Measurements from ENCODE around the gene FOSL1. TPM values are rescaled to one million over a fixed set of nuclear protein-coding genes. Genes with fewer than 3 reads are reported as not detected.

Gene FOSL1
- total RNA-seq, 2 donors from 2014 or later: 3.7 to 8.5 TPM

- Mint-ChIP-seq H3K4me3 (peak overlapping the region; percentile 99), H3K4me1 (peaks cover 47% of the 10 kb centered on the region), H3K27me3 (no peaks in the 10 kb centered on the region), H3K27ac (peak overlapping the region; percentile 99), H3K36me3 (ENCODE audit: low read depth) (peaks cover 12% of the 10 kb centered on the region)
- no peaks in the 10 kb centered on the region for H3K9me3 ChIP-seq (ENCODE audit: control insufficient read depth, low read length, poor library complexity, severe bottlenecking)
- ATAC-seq (peak; percentile 65), DNase-seq (peak; percentile 88 to 96 (median 95))
These were observed 40.9 kb downstream of the FOSL1 start for GRCh38 chr11:65859095-65859811.

DNA sequence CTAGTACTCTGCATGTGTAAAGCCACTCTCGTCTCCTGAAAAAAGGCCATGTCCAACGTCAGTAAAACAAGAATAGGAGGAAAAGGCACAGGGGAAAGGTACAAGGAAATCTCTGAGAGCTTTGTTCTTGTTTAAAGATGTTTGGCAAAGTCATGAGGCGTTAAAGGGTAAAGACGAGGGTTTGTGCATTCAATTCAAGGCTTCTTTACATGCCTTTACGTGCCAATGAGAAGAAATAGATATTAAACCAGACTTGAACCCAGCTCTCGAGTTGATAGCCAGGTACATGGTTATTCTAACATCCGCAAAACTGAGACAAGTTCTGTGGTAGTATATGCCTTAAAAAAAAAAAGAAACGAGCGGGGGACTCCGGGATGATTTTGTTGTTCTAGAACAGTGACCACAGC, 41.5 kb downstream of the FOSL1 start:
- Mint-ChIP-seq H3K4me3 (peak overlapping the region; percentile 99), H3K27ac (peak overlapping the region; percentile 99), H3K36me3 (ENCODE audit: low read depth) (peaks cover 10% of the 10 kb centered on the region), H3K4me1 (peaks cover 47% of the 10 kb centered on the region), H3K27me3 (no peaks in the 10 kb centered on the region)
- no peaks in the 10 kb centered on the region for H3K9me3 ChIP-seq (ENCODE audit: control insufficient read depth, low read length, poor library complexity, severe bottlenecking)
- DNase-seq (peak in 1 of 3 donors; percentile 3), ATAC-seq (no peak)

- H3K4me3 Mint-ChIP-seq: peak within 1 kb of the TSS; percentile 99
- peak; percentile 93 to 96 (median 96) for DNase-seq
- ATAC-seq: peak; percentile 75
- peak within 1 kb of the TSS; percentile 99 for H3K27ac Mint-ChIP-seq
- no peaks in the 10 kb centered on the region for H3K9me3 ChIP-seq (ENCODE audit: control insufficient read depth, low read length, poor library complexity, severe bottlenecking)
- H3K4me1 Mint-ChIP-seq: peaks cover 50% of the 10 kb centered on the region
- no peaks in the 10 kb centered on the region for H3K27me3 Mint-ChIP-seq
- peaks cover 10% of the 10 kb centered on the region for H3K36me3 Mint-ChIP-seq (ENCODE audit: low read depth)
These were observed 42.1 kb downstream of the FOSL1 start, which contains the start of gene CFL1 for GRCh38 chr11:65857853-65858680. TSS of gene CFL1 (minus strand) at chr11:65858180. CDS start at chr11:65858099, 81 bp downstream.

GRCh38 chr11:65857500-65857852, 42.7 kb downstream of the FOSL1 start:
- no peaks in the 10 kb centered on the region for H3K9me3 ChIP-seq (ENCODE audit: control insufficient read depth, low read length, poor library complexity, severe bottlenecking)
- ATAC-seq: no peak
- peaks cover 5% of the 10 kb centered on the region for H3K36me3 Mint-ChIP-seq (ENCODE audit: low read depth)
- H3K27ac Mint-ChIP-seq: peak overlapping the region; percentile 99
- peak overlapping the region; percentile 99 for H3K4me3 Mint-ChIP-seq
- H3K27me3 Mint-ChIP-seq: no peaks in the 10 kb centered on the region
- peaks cover 46% of the 10 kb centered on the region for H3K4me1 Mint-ChIP-seq
- DNase-seq: peak; percentile 49 to 62 (median 52)

DNA sequence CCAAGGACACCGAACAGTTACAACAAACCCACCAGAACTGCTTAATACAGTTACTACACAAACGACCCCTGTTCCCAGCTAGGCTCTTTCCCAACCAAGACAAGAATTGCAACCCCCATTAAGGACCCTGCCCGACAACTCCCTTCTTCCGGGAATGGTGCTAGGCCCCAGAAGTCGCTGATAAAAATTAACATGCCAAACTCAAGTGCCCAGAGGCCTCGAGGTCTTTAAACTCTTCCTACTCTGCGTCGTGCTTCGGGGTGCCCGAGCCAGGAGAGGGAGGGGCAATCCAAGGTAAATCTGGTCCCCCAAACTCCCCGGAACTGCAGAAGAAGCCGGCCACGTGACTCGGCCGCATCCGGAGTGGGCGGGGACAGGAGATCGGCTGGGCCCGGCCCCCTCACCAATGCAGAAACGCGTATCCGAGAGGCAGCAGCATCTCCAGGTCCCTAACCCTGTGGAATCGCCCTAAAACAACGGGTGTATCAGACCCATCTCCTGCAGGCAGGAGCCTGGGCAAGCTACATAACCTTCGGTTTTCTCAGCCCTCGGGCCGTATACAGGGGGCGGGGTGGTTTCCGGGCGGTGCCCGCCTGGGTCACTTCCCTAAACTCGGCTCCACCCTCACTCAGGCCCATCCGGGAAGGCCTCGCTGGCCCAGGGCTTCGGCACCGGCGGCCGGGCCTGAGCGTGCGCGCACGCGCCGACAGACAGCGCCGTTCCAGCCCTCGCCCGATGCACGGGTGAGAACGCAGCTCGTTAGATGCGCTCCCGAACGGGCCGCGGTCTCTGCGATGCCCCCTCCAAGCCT, 43.3 kb downstream of the FOSL1 start:
- ATAC-seq (peak; percentile 11), DNase-seq (peak; percentile 67 to 78 (median 75))
- Mint-ChIP-seq H3K36me3 (ENCODE audit: low read depth) (peaks cover 5% of the 10 kb centered on the region), H3K27me3 (no peaks in the 10 kb centered on the region), H3K4me1 (peaks cover 48% of the 10 kb centered on the region), H3K27ac (peak overlapping the region; percentile 87), H3K4me3 (peak overlapping the region; percentile 99)
- no peaks in the 10 kb centered on the region for H3K9me3 ChIP-seq (ENCODE audit: control insufficient read depth, low read length, poor library complexity, severe bottlenecking)

- peaks cover 43% of the 10 kb centered on the region for H3K4me1 Mint-ChIP-seq
These were observed 44.2 kb downstream of the FOSL1 start for GRCh38 chr11:65855927-65856363.

DNA sequence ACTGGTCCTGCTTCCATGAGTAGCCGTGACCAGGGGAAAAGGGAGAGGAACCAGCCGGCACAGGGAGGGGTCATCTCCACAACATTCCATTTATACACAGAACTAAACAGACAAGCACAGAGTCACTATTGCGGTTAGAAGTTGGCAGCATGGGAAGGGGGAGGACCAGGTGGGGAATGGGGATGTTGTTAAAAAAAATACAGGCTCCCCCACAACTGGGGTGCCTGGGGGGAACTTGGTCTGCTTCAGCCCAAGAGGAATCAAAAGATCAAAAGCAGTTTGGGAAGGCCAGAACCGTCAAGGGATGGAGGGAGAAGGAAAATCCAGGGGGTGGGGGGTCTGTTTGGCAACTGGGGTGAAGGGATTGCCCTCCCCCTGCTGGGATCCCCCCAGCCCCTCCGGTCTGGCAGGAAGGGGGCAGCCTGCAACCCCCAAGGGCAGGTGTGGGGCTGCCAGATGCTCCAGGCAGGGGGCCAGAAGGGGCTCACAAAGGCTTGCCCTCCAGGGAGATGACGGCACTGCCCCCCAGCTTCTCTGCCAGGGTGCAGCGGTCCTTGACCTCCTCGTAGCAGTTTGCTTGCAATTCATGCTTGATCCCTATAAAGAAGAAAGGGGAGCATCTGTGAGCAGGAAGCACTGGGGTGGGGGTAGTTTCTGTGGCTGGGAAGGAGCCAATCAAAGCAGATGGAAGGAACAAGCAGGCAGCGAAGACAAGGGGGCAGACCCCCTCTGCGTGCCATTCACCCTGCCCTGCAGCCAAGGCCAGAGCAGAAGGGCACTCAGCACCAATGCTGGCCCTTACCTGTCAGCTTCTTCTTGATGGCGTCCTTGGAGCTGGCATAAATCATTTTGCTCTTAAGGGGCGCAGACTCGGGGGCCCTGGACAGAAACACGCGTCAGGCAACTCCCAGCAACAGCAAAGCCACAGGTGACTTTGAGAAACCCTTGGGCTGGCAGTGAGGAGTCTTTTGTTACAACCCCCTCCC, 45.0 kb downstream of the FOSL1 start:
- Mint-ChIP-seq H3K4me1 (peaks cover 41% of the 10 kb centered on the region), H3K27me3 (no peaks in the 10 kb centered on the region), H3K27ac (peak overlapping the region; percentile 87), H3K36me3 (ENCODE audit: low read depth) (peaks cover 3% of the 10 kb centered on the region), H3K4me3 (peak overlapping the region; percentile 99)
- no peaks in the 10 kb centered on the region for H3K9me3 ChIP-seq (ENCODE audit: control insufficient read depth, low read length, poor library complexity, severe bottlenecking)
- no peak for DNase-seq
- no peak for ATAC-seq

More at GRCh38 chr11:65855927-65856363, 44.2 kb downstream of the FOSL1 start:
- DNase-seq: no peak
- H3K36me3 Mint-ChIP-seq (ENCODE audit: low read depth): peaks cover 5% of the 10 kb centered on the region
- H3K4me3 Mint-ChIP-seq: peak overlapping the region; percentile 99
- H3K9me3 ChIP-seq (ENCODE audit: control insufficient read depth, low read length, poor library complexity, severe bottlenecking): no peaks in the 10 kb centered on the region
- peak overlapping the region; percentile 87 for H3K27ac Mint-ChIP-seq
- ATAC-seq: no peak
- no peaks in the 10 kb centered on the region for H3K27me3 Mint-ChIP-seq

DNA sequence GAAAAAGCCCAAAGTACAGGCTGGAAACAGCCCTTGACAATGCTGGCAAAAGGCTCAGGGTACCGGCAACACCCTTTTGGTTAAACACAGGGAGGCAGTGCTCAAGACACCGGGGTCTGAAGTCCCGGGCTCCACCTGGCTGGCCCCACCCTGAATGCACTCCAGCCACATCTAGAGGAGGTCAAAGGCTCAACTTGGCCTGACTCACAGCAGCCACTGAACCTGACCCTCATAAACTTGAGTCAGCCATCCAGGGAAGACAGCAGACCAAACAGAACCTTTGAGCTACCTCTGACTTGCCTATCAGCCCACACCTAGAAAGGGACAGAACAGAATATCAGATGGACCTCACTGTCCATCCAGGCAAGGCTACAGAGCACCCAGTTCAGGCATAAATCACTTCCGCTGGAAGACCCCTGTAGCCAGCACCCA, 46.0 kb downstream of the FOSL1 start:
- no peaks in the 10 kb centered on the region for H3K27me3 Mint-ChIP-seq
- H3K4me3 Mint-ChIP-seq: peak overlapping the region; percentile 70
- no peaks in the 10 kb centered on the region for H3K9me3 ChIP-seq (ENCODE audit: control insufficient read depth, low read length, poor library complexity, severe bottlenecking)
- ATAC-seq: no peak
- no peak for DNase-seq
- peaks cover 36% of the 10 kb centered on the region for H3K4me1 Mint-ChIP-seq
- peaks cover 3% of the 10 kb centered on the region for H3K36me3 Mint-ChIP-seq (ENCODE audit: low read depth)
- H3K27ac Mint-ChIP-seq: no peak overlapping the region

DNA sequence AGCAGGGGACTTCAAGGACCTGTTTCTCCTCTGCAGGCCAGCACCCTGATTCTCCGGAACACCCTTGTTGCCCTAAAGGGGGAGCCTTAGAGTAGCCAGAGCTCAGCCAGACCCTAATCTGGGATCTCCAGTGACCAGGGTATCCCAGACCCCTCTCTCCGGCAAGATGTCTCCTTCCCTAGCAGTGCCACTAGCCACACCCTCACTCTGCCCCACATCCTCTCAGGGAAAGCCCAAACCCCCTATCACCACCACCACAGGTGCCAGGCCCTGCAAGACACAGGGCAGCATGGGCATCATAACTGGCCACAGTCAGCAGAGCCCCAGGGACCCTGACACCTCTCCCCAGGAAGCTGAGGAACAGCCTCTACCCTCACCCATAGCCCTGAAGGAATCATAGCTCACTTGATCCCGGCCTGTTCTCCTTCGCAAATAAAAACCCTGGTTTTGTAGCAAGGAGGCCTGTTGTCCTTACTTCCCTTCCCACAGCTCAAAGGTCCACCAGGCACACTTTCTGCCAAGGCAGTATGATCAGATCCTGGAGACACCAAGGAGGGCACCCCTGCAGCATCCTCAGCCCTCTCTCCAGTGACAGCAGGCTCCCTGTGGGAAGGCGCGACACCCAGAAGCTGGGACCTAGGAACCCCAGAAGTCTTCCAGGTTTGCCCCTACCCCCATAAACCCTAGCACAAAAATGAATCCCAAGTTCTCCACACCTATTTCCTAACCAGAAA, 46.8 kb downstream of the FOSL1 start:
- no peaks in the 10 kb centered on the region for H3K27me3 Mint-ChIP-seq
- no peak for ATAC-seq
- H3K9me3 ChIP-seq (ENCODE audit: control insufficient read depth, low read length, poor library complexity, severe bottlenecking): no peaks in the 10 kb centered on the region
- H3K36me3 Mint-ChIP-seq (ENCODE audit: low read depth): peaks cover 3% of the 10 kb centered on the region
- no peak overlapping the region for H3K4me3 Mint-ChIP-seq
- DNase-seq: no peak
- peaks cover 30% of the 10 kb centered on the region for H3K4me1 Mint-ChIP-seq
- no peak overlapping the region for H3K27ac Mint-ChIP-seq

DNA sequence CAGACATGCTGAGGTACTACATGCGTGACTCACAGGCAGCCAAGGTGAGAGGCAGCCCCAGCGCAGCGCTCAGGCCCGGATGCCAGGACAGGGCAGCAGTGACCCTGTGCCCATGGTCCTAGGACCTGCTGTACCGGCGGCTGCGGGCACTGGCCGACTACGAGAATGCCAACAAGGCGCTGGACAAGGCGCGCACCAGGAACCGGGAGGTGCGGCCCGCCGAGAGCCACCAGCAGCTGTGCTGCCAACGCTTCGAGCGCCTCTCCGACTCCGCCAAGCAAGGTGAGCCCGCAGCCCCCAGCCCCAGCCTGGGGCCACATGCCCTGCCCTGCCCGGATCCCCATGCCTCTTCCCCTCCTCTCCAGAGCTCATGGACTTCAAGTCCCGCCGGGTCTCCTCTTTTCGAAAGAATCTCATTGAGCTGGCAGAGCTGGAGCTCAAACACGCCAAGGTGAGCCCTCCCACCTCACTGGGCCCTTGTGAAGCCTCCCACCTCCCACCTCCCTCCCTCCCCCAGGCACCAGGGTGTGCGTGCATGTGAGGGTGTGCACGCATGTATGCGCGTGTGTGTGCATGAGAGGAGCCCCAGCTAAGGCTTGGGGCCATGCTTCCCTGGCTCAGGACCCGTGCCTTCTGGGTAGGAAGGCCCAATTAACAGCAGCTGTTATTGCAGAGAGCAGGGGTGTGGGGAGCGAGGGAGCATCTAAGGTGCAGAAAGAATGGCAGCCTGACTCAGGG, 47.5 kb downstream of the FOSL1 start:
- no peaks in the 10 kb centered on the region for H3K9me3 ChIP-seq (ENCODE audit: control insufficient read depth, low read length, poor library complexity, severe bottlenecking)
- peaks cover 27% of the 10 kb centered on the region for H3K4me1 Mint-ChIP-seq
- H3K27ac Mint-ChIP-seq: peak overlapping the region; percentile 24
- no peak overlapping the region for H3K4me3 Mint-ChIP-seq
- no peaks in the 10 kb centered on the region for H3K27me3 Mint-ChIP-seq
- ATAC-seq (no peak), DNase-seq (no peak)
- peaks cover 3% of the 10 kb centered on the region for H3K36me3 Mint-ChIP-seq (ENCODE audit: low read depth)
